ENCODE results near the gene NXPE4.

Gene NXPE4

DNA sequence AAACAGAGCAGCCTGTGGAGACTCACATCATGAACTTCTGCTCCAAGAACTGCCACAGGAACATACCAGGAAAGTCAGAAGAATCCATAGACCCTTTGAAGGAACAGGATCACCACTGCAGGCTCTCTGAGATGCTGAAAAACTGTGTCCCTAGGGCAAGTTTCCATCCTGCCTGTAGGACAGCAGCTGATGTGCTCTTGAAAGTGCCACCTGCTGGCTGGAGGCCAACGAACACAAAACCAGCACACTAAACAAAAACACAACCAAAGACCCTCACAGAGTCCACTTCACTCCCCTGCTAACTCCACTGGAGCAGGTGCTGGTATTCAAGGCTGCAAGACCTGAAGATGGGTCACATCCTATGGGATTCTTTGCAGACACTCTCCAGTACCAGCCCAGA is 23.9 kb downstream of the NXPE4 start:
- Histone ChIP-seq H3K9me3 (ENCODE audit: control insufficient read depth, insufficient read depth, low read length) (no peaks in the 10 kb centered on the region), H4K20me1 (ENCODE audit: control insufficient read depth, insufficient read depth, low read depth, low read length) (no peaks in the 10 kb centered on the region), H3K36me3 (ENCODE audit: control insufficient read depth, low read length) (no peaks in the 10 kb centered on the region), H3K9me2 (replicated peaks; ENCODE audit: control insufficient read depth, low read length) (no peaks in the 10 kb centered on the region), H3K79me2 (ENCODE audit: control insufficient read depth, low read length) (no peaks in the 10 kb centered on the region), H3K27ac (ENCODE audit: low read depth, low read length) (no peak overlapping the region), H3K4me2 (ENCODE audit: low read length) (no peak overlapping the region), H3K4me3 (ENCODE audit: low read length) (no peak overlapping the region), H3F3A (ENCODE audit: control insufficient read depth, insufficient read depth) (no peaks in the 10 kb centered on the region), H3K4me1 (ENCODE audit: control insufficient read depth, low read length) (no peaks in the 10 kb centered on the region), H3K27me3 (ENCODE audit: control insufficient read depth, low read length) (no peaks in the 10 kb centered on the region)
- TF ChIP-seq, protein P1, sequence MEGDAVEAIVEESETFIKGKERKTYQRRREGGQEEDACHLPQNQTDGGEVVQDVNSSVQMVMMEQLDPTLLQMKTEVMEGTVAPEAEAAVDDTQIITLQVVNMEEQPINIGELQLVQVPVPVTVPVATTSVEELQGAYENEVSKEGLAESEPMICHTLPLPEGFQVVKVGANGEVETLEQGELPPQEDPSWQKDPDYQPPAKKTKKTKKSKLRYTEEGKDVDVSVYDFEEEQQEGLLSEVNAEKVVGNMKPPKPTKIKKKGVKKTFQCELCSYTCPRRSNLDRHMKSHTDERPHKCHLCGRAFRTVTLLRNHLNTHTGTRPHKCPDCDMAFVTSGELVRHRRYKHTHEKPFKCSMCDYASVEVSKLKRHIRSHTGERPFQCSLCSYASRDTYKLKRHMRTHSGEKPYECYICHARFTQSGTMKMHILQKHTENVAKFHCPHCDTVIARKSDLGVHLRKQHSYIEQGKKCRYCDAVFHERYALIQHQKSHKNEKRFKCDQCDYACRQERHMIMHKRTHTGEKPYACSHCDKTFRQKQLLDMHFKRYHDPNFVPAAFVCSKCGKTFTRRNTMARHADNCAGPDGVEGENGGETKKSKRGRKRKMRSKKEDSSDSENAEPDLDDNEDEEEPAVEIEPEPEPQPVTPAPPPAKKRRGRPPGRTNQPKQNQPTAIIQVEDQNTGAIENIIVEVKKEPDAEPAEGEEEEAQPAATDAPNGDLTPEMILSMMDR (IDR thresholded peaks at IDR 0.05; ENCODE audit: low read depth, low read length, poor library complexity, severe bottlenecking), result no peak
- TF ChIP-seq EZH2phosphoT487 (IDR thresholded peaks at IDR 0.05; ENCODE audit: borderline replicate concordance, low read length), result no peak

DNA sequence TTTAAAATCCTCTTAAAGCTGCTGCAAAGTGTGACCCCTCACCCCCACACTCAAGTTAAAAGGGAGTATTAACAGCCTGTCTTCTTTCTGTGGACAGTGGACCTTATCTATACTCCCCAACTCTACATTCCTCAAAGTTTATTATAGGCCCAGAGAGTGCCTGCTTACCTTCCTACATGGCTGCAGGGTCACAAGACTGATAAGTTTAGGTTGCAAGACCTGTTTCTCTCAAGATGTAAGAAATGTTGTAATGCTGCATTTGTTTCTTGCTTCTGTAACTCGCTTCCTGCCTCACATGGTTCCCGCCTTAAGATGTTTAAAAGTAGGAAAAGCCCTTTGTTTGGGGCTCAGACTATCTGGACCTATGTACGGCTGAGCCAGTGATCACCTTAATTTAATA is 25.8 kb downstream of the NXPE4 start:
- H3K79me2 ChIP-seq (ENCODE audit: control insufficient read depth, low read length), result no peaks in the 10 kb centered on the region
- no peaks in the 10 kb centered on the region for H3K9me2 ChIP-seq (replicated peaks; ENCODE audit: control insufficient read depth, low read length)
- H3K4me1 ChIP-seq (ENCODE audit: control insufficient read depth, low read length), result no peaks in the 10 kb centered on the region
- TF ChIP-seq, protein P1 (IDR thresholded peaks at IDR 0.05; ENCODE audit: low read depth, low read length, poor library complexity, severe bottlenecking), result no peak
- TF ChIP-seq EZH2phosphoT487 (IDR thresholded peaks at IDR 0.05; ENCODE audit: borderline replicate concordance, low read length), result no peak
- no peaks in the 10 kb centered on the region for H3K36me3 ChIP-seq (ENCODE audit: control insufficient read depth, low read length)
- H3K9me3 ChIP-seq (ENCODE audit: control insufficient read depth, insufficient read depth, low read length), result no peaks in the 10 kb centered on the region
- H4K20me1 ChIP-seq (ENCODE audit: control insufficient read depth, insufficient read depth, low read depth, low read length), result no peaks in the 10 kb centered on the region
- H3F3A ChIP-seq (ENCODE audit: control insufficient read depth, insufficient read depth), result no peaks in the 10 kb centered on the region
- no peak overlapping the region for H3K27ac ChIP-seq (ENCODE audit: low read depth, low read length)
- H3K4me3 ChIP-seq (ENCODE audit: low read length), result no peak overlapping the region
- no peaks in the 10 kb centered on the region for H3K27me3 ChIP-seq (ENCODE audit: control insufficient read depth, low read length)
- H3K4me2 ChIP-seq (ENCODE audit: low read length), result no peak overlapping the region

DNA sequence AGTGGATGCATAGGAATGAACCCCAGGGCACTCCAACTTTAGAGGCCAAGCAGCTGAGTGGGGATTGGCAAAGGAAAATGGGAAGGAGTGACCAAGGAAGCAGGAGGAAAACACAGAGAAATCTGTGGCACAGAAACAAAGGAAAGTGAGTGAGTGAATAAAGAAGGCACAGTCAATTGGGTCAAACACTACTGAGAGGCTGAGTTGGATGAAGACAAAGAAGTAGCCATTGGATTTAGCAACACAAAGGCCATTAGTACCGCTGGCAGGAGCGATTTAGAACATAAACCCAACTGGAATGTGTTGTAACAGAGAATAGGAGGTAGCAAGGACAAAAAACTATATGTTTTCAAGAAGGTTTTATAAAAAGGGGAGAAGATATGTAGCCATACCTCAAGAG is 29.3 kb downstream of the NXPE4 start:
- no peaks in the 10 kb centered on the region for H4K20me1 ChIP-seq (ENCODE audit: control insufficient read depth, insufficient read depth, low read depth, low read length)
- H3K9me3 ChIP-seq (ENCODE audit: control insufficient read depth, insufficient read depth, low read length), result no peaks in the 10 kb centered on the region
- no peak overlapping the region for H3K27ac ChIP-seq (ENCODE audit: low read depth, low read length)
- no peak overlapping the region for H3K4me3 ChIP-seq (ENCODE audit: low read length)
- H3K27me3 ChIP-seq (ENCODE audit: control insufficient read depth, low read length), result no peaks in the 10 kb centered on the region
- no peaks in the 10 kb centered on the region for H3K9me2 ChIP-seq (replicated peaks; ENCODE audit: control insufficient read depth, low read length)
- H3K79me2 ChIP-seq (ENCODE audit: control insufficient read depth, low read length), result no peaks in the 10 kb centered on the region
- no peaks in the 10 kb centered on the region for H3K36me3 ChIP-seq (ENCODE audit: control insufficient read depth, low read length)
- TF ChIP-seq, protein P1 (IDR thresholded peaks at IDR 0.05; ENCODE audit: low read depth, low read length, poor library complexity, severe bottlenecking), result no peak
- TF ChIP-seq EZH2phosphoT487 (IDR thresholded peaks at IDR 0.05; ENCODE audit: borderline replicate concordance, low read length), result no peak
- H3K4me1 ChIP-seq (ENCODE audit: control insufficient read depth, low read length), result no peaks in the 10 kb centered on the region
- H3K4me2 ChIP-seq (ENCODE audit: low read length), result no peak overlapping the region
- H3F3A ChIP-seq (ENCODE audit: control insufficient read depth, insufficient read depth), result no peaks in the 10 kb centered on the region

DNA sequence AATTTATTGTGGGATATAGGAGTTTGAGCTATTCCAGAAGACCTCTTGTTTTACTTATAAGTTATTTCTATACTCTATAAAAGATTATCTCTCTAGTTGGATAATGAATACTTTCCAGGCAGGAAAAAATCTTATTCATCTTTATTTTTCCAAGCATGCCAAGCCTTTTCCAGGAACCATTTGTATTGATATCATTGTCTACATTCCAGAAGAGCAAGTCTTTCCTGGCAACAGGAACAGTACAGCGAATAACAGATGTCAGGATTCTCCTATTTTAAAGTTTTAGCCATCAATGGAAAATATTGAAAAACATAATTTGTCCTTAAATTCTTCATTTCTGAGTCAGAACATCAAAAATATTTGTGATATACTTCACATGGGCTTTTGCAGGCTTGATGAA is 30.8 kb downstream of the NXPE4 start:
- Histone ChIP-seq H4K20me1 (ENCODE audit: control insufficient read depth, insufficient read depth, low read depth, low read length) (no peaks in the 10 kb centered on the region), H3K27me3 (ENCODE audit: control insufficient read depth, low read length) (no peaks in the 10 kb centered on the region)
- no peak for TF ChIP-seq EZH2phosphoT487 (IDR thresholded peaks at IDR 0.05; ENCODE audit: borderline replicate concordance, low read length)
- TF ChIP-seq, protein P1 (IDR thresholded peaks at IDR 0.05; ENCODE audit: low read depth, low read length, poor library complexity, severe bottlenecking), result no peak

More for the DNA sequence above, 30.8 kb downstream of the NXPE4 start:
- Histone ChIP-seq H3K9me2 (replicated peaks; ENCODE audit: control insufficient read depth, low read length) (no peaks in the 10 kb centered on the region), H3K36me3 (ENCODE audit: control insufficient read depth, low read length) (no peaks in the 10 kb centered on the region), H3K4me3 (ENCODE audit: low read length) (no peak overlapping the region), H3K79me2 (ENCODE audit: control insufficient read depth, low read length) (no peaks in the 10 kb centered on the region), H3K9me3 (ENCODE audit: control insufficient read depth, insufficient read depth, low read length) (no peaks in the 10 kb centered on the region), H3K4me2 (ENCODE audit: low read length) (no peak overlapping the region), H3F3A (ENCODE audit: control insufficient read depth, insufficient read depth) (no peaks in the 10 kb centered on the region), H3K4me1 (ENCODE audit: control insufficient read depth, low read length) (no peaks in the 10 kb centered on the region), H3K27ac (ENCODE audit: low read depth, low read length) (no peak overlapping the region)
